Measurements from ENCODE around the gene CARD6. TPM values are rescaled to one million over a fixed set of nuclear protein-coding genes. Genes with fewer than 3 reads are reported as not detected.

CARD6 gene
- total and polyA plus RNA-seq, 2 of the 13 experiments (the other 11 are each of a cell fraction or from before 2014, with no cell fraction given), result 0.33 to 1.4 TPM

DNA sequence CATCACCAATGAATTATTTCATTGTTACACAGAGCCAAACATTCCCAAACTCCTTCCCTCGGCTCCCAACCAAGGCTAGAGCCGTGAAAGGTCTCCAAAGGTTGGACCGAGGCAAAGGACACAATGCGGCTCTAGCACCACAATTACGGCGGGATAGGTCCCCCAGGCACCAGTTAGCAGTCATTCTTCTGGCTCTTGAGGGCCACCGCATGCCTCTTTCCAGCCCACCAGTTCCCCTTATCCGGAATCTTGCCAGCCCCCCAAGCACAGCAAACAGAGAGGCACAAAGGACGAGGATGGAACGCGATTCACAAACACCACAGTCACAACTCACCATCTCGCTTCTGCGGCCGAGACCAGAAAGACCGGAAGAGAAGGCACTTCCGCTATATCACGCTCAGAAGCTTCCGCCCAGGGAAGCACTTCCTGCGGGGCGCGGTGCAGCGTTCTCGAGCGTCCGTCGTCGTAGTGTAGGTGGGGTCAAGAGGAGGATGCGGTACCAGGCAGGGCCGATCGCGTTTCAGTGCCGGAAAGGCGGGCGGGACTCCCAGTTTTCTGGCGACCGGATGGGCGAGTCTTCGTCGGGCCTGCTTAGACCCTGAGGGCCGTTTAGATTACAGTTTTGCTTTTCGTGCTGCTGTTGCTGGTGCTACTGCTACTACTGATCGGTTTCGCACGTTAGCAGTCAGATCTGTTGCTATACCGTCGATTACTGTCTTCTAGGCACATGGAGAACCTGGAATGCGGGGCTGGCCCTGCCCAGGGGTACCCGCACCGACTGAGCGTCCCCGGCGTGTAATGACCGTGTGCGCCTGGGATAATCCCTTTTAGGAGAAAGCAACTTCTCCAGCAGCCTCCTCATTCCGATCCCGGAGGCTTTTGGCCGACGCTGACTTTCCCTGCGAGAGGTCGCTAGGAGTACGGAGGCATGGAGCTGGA, 6.0 kb upstream of the CARD6 start, which contains the start of gene RPL37 (continued):
- TF ChIP-seq, protein P1, sequence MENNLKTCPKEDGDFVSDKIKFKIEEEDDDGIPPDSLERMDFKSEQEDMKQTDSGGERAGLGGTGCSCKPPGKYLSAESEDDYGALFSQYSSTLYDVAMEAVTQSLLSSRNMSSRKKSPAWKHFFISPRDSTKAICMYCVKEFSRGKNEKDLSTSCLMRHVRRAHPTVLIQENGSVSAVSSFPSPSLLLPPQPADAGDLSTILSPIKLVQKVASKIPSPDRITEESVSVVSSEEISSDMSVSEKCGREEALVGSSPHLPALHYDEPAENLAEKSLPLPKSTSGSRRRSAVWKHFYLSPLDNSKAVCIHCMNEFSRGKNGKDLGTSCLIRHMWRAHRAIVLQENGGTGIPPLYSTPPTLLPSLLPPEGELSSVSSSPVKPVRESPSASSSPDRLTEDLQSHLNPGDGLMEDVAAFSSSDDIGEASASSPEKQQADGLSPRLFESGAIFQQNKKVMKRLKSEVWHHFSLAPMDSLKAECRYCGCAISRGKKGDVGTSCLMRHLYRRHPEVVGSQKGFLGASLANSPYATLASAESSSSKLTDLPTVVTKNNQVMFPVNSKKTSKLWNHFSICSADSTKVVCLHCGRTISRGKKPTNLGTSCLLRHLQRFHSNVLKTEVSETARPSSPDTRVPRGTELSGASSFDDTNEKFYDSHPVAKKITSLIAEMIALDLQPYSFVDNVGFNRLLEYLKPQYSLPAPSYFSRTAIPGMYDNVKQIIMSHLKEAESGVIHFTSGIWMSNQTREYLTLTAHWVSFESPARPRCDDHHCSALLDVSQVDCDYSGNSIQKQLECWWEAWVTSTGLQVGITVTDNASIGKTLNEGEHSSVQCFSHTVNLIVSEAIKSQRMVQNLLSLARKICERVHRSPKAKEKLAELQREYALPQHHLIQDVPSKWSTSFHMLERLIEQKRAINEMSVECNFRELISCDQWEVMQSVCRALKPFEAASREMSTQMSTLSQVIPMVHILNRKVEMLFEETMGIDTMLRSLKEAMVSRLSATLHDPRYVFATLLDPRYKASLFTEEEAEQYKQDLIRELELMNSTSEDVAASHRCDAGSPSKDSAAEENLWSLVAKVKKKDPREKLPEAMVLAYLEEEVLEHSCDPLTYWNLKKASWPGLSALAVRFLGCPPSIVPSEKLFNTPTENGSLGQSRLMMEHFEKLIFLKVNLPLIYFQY (CRISPR knock-in tag; IDR thresholded peaks at IDR 0.05; ENCODE audit: borderline replicate concordance), result peak; percentile 85
- no peak for TF ChIP-seq SP140L (CRISPR knock-in tag; IDR thresholded peaks at IDR 0.05; ENCODE audit: borderline replicate concordance)
- peak; percentile 89 for TF ChIP-seq STAT5B (CRISPR knock-in tag; IDR thresholded peaks at IDR 0.05)
- TF ChIP-seq GTF2F1 (IDR thresholded peaks at IDR 0.05; ENCODE audit: low read length), result no peak
- TF ChIP-seq, protein P2, sequence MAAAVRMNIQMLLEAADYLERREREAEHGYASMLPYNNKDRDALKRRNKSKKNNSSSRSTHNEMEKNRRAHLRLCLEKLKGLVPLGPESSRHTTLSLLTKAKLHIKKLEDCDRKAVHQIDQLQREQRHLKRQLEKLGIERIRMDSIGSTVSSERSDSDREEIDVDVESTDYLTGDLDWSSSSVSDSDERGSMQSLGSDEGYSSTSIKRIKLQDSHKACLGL (CRISPR knock-in tag; IDR thresholded peaks at IDR 0.05), result peak; percentile 91
- TF ChIP-seq, protein P3, sequence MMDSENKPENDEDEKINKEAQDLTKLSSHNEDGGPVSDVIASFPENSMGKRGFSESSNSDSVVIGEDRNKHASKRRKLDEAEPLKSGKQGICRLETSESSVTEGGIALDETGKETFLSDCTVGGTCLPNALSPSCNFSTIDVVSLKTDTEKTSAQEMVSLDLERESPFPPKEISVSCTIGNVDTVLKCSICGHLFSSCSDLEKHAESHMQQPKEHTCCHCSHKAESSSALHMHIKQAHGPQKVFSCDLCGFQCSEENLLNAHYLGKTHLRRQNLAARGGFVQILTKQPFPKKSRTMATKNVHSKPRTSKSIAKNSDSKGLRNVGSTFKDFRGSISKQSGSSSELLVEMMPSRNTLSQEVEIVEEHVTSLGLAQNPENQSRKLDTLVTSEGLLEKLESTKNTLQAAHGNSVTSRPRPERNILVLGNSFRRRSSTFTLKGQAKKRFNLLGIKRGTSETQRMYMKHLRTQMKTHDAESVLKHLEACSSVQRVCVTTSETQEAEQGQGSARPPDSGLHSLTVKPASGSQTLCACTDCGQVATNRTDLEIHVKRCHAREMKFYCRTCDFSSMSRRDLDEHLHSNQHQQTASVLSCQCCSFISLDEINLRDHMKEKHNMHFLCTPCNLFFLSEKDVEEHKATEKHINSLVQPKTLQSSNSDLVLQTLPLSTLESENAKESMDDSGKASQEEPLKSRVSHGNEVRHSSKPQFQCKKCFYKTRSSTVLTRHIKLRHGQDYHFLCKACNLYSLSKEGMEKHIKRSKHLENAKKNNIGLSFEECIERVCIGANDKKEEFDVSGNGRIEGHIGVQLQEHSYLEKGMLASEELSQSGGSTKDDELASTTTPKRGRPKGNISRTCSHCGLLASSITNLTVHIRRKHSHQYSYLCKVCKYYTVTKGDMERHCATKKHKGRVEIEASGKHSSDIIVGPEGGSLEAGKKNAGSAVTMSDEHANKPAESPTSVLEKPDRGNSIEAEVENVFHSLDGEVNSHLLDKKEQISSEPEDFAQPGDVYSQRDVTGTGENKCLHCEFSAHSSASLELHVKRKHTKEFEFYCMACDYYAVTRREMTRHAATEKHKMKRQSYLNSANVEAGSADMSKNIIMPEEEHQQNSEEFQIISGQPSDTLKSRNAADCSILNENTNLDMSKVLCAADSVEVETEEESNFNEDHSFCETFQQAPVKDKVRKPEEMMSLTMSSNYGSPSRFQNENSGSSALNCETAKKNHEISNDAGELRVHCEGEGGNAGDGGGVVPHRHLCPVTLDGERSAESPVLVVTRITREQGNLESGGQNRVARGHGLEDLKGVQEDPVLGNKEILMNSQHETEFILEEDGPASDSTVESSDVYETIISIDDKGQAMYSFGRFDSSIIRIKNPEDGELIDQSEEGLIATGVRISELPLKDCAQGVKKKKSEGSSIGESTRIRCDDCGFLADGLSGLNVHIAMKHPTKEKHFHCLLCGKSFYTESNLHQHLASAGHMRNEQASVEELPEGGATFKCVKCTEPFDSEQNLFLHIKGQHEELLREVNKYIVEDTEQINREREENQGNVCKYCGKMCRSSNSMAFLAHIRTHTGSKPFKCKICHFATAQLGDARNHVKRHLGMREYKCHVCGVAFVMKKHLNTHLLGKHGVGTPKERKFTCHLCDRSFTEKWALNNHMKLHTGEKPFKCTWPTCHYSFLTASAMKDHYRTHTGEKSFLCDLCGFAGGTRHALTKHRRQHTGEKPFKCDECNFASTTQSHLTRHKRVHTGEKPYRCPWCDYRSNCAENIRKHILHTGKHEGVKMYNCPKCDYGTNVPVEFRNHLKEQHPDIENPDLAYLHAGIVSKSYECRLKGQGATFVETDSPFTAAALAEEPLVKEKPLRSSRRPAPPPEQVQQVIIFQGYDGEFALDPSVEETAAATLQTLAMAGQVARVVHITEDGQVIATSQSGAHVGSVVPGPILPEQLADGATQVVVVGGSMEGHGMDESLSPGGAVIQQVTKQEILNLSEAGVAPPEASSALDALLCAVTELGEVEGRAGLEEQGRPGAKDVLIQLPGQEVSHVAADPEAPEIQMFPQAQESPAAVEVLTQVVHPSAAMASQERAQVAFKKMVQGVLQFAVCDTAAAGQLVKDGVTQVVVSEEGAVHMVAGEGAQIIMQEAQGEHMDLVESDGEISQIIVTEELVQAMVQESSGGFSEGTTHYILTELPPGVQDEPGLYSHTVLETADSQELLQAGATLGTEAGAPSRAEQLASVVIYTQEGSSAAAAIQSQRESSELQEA (CRISPR knock-in tag; IDR thresholded peaks at IDR 0.05; ENCODE audit: not compliant biosample characterization), result peak; percentile 79
- no peak; the same call in 1 of the 2 replicates for TF ChIP-seq ZBTB7A (CRISPR knock-in tag; IDR thresholded peaks at IDR 0.05)
- TF ChIP-seq ZNF354B (CRISPR knock-in tag; IDR thresholded peaks at IDR 0.05), result peak; percentile 49; the same call in 1 of the 2 replicates
- TF ChIP-seq, protein P4, sequence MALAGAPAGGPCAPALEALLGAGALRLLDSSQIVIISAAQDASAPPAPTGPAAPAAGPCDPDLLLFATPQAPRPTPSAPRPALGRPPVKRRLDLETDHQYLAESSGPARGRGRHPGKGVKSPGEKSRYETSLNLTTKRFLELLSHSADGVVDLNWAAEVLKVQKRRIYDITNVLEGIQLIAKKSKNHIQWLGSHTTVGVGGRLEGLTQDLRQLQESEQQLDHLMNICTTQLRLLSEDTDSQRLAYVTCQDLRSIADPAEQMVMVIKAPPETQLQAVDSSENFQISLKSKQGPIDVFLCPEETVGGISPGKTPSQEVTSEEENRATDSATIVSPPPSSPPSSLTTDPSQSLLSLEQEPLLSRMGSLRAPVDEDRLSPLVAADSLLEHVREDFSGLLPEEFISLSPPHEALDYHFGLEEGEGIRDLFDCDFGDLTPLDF (CRISPR knock-in tag; IDR thresholded peaks at IDR 0.05), result no peak; the same call in 1 of the 2 replicates
